HG02981 (cell line): ENCODE measurements around the gene PAX8.
"Not testable (repeated sequence)": the region's sequence is repeated elsewhere in the genome, so short reads cannot be mapped to it uniquely, and the experiment has no call there.

Source experiments
- ATAC-seq: cut with Tn5 transposase; IDR thresholded peaks from one replicate; pipeline ENCODE4 v1.9.1; 2021; ENCODE audit warnings: mild to moderate bottlenecking, moderate library complexity; ENCODE audit not compliant: unreplicated experiment

Gene PAX8

DNA sequence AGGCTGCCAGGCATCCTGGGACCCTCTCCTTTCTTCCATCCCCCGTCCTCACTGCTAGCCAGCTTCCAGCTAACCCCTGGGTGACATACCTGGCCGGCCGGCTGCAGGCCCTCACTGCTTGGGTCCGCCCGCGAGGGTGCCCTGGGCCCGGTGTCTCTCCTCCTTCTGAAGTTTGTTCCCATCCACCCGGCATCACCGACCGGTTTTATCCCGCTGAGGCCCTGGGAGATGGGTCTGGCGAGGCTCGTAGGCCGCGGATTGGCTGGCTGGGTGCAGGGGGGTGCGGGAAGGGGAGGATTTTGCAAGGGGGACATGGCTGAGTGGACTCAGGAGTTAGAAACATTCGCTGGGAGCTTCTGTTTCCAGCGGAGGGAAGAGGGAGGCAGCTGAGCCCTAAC is at the start of gene PAX8:
TSS of gene PAX8 (minus strand) at position 180 of the 398 bp plus-strand sequence. CDS start 527 bp downstream, outside the sequence.
- ATAC-seq: no peak

DNA sequence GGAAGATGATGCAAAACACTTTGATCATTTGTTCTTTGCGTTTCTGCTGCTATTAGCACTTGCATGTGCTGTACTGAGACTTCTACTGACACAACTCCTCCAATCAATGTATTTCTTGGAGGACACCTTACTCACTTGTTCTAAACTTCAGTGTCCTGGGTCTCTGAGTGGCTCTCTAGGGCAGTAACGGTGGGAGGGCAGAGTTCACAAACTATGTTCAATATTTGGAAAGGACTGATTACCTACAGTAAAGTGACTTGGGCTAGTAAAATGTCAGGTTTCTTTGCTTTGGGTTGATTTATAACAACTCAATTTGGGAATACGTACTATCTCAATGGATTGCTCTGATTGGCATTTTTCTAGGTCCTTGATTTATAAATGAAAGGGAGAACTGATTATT is 49.3 kb upstream of the PAX8 start:
- no peak for ATAC-seq

DNA sequence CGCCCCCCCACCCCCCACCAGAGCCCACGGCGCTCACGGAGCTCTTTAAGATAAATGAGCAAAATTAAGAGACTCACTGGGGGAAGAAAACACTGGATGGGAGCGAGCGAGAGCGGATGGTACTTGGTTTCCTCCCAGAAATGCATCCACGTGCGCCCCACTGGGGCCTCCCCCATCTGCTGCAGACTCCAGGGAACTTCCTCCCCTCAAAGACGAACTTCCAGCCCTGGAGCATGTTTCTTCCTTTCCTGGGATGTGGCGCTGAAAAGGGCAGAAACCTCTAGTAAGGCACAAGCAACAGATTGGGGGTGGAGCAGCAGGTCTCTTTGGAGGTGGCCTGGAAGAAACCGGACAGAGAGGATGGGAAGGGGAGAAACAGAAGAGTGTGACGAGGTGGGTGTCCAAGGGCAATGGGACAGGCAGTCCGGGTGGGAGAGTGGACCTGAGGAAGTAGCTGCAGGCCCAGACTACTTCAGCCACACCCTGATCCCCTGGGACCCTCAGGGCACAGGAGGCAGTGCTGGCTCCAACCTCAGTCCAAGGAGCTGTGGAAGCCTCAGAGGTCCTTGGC is 46.5 kb upstream of the PAX8 start:
- not testable (repeated sequence) for ATAC-seq

DNA sequence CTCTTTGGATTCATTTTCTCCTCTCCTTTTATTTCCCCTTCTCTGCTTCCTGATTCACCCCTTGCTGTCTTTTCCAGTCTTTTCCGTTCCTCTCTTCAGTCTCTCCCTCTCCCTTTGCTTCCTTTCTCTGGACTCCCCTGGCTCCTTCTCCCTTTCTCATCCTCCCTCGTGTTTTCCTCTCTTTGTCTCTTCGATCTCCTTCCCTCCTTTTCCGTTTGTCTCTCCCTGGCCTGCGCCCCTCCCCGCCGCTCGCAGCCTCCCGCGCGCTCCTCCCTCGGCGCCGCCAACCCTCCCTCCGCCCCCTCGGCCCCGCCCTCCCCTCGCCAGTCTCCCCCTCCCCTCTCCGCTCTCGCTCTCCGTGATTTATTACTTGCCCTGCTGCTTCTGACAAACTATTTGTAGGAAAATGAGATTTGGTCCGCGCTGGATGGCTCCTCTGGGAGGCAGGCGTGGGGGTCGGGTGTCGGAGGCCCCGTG is 46.0 kb upstream of the PAX8 start:
- ATAC-seq: no peak

DNA sequence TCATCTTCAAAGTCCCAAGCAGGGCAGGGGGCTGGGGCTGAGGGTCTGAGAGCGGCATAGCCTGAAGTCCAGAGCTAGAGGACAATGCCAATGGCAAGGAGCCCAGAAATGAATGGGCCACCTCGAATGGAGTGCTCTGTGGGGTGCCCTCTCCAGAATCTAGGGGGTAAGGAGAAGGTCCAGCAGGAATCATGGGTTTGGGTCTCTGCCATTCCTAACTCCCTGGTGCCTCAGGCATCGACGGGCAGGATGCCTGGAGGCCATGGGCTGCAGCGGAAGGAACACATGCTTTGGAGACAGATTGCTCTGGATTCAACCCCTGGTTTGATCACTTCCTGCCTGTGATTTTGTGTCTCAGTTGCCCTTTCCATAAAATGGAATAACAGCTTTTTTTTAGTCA is 44.4 kb upstream of the PAX8 start:
- not testable (repeated sequence) for ATAC-seq

DNA sequence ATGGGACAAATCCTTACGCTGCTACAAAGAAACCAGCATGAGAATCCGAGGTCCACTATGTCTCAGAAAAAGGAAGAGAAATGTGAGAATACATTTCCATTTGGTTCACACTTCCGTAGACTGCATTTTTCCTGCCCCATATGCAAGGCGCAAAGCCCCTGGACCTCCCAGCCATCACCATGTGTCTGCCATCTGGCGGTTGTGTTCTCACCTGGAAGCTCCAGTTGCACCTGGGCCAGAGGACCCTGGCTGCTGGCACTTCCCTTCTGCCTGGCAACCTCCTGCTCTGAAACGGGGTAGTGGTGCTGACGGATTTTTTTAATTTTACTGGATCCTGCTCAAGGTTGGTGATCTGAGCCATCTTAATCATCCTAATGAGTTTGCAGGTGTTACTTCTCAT is 41.4 kb upstream of the PAX8 start:
- ATAC-seq: not testable (repeated sequence)

DNA sequence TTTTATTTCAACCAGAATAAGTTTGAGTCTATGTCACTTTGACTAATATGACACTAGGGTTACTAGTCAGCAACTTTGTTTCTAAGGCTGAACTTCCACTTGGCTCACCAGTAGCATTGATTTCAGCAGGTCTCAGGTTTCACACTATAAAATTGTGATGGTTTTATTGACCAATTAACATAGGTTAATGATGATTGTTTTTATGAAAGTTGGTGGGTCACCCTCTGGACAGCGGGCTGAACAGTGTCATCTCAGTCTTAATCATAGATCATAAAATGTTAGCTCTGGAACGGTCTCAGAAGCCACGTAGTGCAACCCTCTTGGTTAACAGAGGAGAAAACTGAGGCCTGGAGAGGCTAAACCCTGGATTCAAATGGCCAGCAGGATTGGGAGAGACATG is 40.2 kb upstream of the PAX8 start:
- ATAC-seq: not testable (repeated sequence)

DNA sequence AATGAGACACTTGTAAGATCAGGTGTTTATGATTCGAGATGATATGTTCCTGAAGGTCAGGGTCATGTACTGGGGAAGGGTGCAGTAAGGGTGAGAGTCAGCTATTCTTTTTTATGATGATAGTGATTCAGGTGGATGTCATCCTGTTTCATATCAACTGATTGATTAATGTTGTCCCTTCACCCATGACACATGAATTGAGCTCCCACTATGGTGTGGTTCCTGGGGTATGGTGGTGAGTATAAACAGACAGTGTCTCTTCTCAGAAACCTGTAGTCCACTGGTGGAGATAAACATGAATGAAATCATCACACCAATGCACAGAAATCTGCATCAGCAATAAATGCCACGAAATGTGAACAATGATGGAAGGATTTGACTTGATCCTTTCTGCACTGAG is 37.4 kb upstream of the PAX8 start:
- no peak for ATAC-seq

DNA sequence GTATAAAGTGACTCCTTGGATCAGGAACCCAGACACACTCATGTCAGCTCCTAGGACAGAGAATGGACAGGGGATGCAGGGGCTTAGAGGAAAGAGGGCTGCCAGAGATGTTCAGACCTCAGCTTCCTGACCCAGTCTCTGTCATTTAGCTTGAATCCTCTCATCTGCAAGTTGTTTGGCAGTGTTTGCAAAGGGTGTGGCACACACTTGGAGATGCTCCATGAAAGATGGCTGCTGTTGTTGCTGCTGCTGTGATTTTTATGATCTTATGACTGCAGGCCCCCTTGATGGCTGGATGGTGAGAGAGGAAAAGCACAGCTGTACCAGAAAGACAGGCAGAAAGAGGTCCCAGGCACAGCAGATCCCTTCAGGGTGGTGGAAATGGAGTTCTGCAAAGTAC is 35.9 kb upstream of the PAX8 start:
- not testable (repeated sequence) for ATAC-seq

DNA sequence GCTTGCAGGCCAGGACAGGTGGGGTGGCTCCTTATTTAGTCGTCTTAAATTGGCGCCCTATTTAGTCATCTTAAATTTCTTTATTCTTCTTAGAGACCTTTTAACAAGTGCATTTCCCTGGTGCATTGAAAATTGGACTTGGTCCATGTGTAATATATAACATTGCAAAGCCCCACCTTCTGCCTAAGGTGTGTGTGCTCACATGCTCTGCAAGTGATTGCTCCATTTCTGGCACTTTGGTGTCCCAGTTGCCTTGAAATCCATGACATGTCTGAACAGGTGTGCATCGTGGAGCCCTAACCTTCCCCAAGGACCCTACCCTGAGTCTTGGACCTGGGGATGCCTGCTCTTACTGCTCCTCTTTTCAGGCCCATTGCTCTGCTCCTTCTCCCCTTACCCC is 35.5 kb upstream of the PAX8 start:
- not testable (repeated sequence) for ATAC-seq

DNA sequence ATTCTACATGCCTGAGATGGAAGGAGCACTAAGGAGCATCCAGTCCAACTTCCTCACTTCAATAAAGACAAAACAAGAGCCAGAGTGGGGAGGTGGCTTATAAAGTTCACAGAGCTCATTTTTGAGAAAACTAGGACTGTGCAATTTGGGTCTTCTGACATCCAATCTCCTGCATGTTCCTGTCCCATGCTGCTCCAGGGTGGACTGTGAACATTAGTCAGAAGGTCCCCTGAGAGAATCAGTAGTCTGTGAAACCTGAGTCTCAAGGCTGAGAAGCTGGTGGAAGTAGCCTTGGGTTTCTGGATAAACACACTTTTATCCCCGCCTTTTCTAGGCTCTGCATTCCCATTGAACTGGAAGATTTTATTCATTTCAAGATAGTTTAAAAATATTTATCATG is 33.1 kb upstream of the PAX8 start:
- ATAC-seq: not testable (repeated sequence)

DNA sequence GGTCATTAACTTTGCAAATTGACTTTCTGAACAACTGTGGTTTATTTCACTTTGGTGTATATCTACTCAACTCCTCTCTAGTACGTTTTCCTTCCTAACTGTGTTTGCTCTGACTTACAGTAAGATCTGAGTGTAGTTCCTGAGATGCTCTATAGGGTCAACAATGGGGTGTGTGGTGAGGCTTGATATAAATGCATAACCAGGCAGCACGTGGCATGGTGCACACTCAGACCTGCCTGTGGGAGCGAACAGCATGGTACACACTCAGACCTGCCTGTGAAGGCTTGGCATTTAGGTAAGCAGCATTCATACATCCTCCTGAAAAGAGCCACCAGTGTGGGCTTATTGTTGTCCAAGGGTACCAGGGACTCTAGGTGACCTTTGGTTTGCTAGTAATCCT is 32.5 kb upstream of the PAX8 start:
- ATAC-seq: not testable (repeated sequence)

DNA sequence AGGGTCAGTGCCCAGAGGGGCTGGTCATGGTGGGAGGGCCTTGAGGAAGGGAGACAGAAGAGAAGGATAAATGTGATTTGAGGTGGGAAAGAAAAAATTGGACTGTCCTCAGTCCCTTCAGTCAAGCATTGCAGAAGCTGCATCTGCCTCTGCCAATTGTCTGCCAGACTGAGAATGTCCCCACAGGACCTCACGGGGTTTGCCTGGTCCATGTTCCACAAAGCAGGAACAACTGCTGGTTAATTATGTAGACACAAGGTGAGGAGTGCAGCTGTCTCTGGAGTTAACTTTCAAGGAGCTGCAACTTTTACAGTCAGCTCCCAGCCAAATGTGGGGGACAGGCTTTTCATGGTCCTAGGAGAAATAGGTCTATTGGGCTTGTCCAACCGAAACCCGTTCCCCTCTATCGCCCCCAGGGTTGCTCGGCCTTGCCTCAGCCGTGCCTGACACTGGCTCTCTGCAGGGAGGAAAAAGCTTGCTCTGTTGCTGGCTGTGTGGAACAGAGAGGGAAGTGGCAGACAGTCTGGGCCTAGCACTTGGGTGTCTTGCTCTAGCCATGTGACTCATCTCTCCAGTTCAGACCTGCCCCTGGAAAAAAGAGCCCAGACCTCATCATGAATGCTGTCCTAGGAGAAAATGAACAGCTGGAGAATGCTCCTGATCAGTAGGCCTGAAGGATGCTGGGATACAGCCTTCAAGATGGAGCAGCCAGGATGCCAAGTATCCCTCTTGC is 31.1 kb upstream of the PAX8 start:
- ATAC-seq: no peak

DNA sequence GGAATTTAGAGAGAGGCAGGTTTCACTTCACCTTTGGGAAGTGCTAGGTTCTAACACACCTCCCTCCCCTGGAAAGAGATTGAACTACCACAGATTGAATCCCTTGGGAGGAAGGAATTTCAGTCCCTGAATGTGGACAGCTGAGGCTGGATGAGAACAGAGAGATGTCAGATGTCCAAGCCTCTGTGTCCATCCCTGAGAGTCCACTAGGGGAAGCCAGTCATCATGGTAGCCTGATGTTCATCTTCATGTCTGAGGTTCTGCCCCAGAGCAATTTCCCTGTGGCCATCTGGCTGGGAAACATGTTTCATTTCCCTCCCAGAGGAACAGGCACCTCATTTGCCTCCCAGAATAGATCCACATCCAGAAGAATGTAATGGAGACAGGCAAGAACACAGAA is 30.1 kb upstream of the PAX8 start:
- ATAC-seq: not testable (repeated sequence)

DNA sequence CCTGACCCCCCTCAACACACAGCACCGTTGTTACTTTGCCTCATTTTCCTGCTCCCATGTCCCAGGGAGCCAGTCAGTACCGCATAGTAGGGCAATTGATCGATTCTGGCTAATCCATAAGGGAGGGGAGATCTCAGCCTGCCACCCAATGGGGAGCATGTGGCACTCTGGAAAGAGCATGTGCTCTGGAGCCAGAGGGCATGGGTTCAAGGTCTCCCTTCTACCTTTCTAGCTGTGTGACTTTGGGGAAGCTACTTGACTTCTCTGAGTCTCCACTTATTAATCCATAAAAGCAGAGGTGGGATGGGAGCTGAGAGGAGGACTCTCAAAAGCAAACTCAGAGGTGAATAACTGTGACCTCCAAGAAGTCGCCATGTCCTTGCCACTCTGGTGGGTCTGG is 27.5 kb upstream of the PAX8 start:
- not testable (repeated sequence) for ATAC-seq

DNA sequence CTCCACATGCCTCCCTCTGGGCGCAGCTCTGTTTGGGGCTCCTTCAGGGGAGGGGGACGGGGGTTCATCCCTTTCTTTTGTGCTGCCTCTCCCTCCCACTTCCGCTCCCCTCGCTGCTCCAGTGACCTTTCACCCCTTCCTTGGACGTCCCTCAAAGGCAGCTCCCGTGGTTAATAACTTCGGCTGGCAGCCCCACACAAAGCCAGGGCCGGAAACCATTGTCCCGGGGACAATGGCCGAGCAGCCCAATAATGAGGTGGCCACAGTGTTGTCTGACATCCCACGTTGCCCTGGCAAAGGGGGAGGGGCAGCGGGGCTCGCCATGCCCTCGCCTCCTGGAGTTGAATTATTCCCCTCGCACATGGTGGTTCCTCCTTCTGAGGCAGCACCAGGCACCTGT is 27.0 kb upstream of the PAX8 start:
- not testable (repeated sequence) for ATAC-seq

DNA sequence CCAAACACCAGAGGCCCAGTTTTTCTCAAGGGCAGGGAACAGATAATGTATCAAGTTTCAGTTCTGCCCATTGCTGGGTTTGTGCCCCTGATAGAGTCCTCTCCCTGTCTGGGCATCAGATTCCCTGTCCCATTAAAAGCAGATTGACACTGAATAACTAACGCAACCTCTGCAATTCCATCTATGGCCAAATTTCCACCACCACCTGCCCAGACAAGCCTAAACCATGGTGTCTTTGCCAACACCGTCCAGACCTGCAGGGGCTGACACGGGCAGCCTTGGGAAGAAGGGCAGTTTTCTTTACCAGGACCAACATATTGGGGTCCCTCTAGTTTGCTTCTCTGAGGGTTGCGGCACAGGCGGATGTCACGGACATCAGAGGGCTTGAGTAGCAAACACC is 26.4 kb upstream of the PAX8 start:
- ATAC-seq: no peak

DNA sequence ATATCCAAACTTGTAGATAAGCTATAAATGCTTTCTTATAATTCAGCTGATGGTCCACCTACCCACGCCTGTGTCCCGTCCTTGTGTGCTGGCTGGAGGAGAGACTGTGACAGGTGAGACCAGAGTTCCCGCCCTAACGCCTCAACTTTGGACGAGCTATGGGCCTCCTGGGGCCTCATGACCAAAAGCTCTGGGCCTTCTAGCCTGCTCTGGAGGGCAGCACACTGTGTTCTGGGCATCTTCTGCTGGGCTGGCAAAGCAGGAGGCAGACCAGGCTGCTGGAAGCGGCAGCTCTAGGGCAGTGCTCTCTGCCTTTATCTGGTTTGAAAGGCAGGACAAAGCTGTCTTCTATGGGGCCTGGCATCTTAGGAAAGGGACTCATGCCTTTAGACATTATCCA is 26.0 kb upstream of the PAX8 start:
- no peak for ATAC-seq

DNA sequence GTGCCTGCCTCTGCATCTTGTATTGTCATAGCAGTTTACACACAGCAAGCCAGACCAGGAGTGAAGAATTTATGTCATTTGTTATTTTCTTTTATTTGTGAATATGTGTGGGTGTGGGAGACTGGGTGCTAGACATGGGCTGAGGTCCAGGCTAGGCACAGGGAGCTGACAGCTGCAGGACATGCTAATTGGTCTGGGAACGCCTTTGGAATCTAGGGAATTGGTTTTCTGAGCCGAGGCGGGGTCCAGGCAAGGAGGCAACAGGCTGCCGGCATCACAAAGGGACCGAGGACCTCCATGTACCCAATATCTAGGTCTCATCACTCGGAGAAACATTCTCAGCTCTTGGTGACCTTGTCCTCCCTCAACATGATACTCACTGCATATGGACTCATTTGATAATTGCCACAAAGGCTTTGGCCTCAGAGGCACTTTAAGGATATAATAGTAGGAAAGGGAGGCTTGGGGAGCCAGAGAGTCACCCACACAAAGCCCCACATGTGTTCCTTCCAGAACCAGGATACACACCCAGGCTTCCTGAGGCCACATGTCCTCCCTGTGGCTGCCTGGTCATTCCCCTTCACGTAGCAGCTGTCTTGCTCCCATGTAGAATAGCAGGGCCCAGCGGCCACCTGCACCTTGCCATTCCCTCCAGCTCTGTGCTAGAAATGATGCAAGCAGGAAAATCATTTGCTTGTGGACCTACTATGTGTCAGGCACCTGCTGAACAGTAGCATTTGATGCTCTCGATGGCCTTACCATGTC is 23.7 kb upstream of the PAX8 start:
- ATAC-seq: not testable (repeated sequence)

DNA sequence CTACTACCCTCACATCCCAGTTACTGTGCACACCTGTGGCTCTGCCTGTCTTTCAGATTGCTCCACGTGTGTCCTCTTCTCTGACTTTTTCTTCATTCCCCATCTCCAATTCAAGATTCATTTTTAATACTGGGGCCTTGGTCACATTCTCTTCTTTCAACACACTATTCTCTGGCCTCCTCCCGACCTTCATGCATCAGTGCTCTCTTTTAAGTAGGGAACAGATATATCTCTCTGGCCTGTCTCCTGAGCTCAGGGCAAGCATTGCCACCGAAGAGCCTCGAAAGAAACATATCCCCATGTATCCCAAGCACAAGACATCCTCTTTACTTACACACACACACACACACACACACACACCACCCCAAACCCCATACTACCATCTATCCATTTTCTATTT is 21.6 kb upstream of the PAX8 start:
- ATAC-seq: no peak

DNA sequence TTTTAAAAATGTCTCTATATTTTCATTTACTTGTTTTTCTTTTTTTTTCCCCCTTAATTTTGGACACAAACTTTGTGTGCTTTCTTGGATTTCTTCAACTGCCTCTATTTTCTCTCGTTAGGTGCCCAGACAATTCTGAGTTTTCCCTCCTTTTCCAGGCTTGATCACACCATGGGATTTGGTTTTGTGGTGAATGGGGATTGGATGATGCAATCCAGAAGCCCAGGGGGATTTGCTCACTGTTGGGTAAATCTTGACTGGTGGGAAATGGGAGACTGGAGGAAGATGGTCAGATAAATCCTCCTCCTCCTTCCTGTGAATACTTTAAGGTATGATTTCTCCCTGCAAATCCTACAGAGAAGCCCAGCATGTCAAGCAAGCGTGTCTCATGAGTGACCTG is 19.5 kb upstream of the PAX8 start:
- ATAC-seq: no peak

DNA sequence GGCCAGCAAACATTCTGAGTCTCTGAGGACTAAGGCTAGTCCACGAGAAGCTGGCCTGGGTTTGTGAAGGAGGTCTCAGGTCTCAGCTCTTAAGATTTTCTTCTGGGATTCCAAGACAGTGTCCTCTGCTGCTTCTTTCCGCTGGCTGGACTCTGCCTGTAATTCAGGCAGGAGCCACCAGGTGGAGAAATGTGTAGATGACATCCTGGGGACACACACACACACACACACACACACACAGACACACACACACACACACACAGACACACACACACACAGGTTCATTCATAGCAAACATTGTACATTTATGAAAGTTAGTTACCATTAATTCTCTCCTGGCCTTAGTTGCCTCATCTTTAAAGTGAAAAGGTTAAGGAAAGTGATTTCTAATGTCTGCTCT is 18.9 kb upstream of the PAX8 start:
- ATAC-seq: not testable (repeated sequence)
